GM19193 (cell line): ENCODE data around the gene JAKMIP2.

Experiments
- POLR2A ChIP-seq: IDR thresholded peaks from 4 replicates; pipeline ENCODE4 v1.6.1; 2011; ENCODE audit not compliant: insufficient read depth, insufficient read length; ENCODE audit errors: extremely low read depth

The JAKMIP2 gene

GRCh38 chr5:147666419-147666818 lies 116.1 kb downstream of the JAKMIP2 start:
- no peak for TF ChIP-seq POLR2A

GRCh38 chr5:147661541-147661940 lies 121.0 kb downstream of the JAKMIP2 start:
- TF ChIP-seq POLR2A = no peak

GRCh38 chr5:147659166-147659929 lies 123.2 kb downstream of the JAKMIP2 start:
- no peak for TF ChIP-seq POLR2A

- no peak for TF ChIP-seq POLR2A
These were observed 124.1 kb downstream of the JAKMIP2 start for GRCh38 chr5:147658293-147658932.

GRCh38 chr5:147648597-147648996 lies 133.9 kb downstream of the JAKMIP2 start:
- TF ChIP-seq POLR2A = no peak

GRCh38 chr5:147645197-147645596 lies 137.3 kb downstream of the JAKMIP2 start:
- no peak for TF ChIP-seq POLR2A

GRCh38 chr5:147644460-147644859 lies 138.1 kb downstream of the JAKMIP2 start:
- no peak for TF ChIP-seq POLR2A

- TF ChIP-seq POLR2A = no peak
These were observed 139.4 kb downstream of the JAKMIP2 start for GRCh38 chr5:147643142-147643541.

GRCh38 chr5:147642666-147643065 lies 139.9 kb downstream of the JAKMIP2 start:
- TF ChIP-seq POLR2A = no peak

GRCh38 chr5:147639321-147639720 lies 143.2 kb downstream of the JAKMIP2 start:
- TF ChIP-seq POLR2A = no peak

GRCh38 chr5:147636729-147636984 lies 145.9 kb downstream of the JAKMIP2 start:
- TF ChIP-seq POLR2A = no peak

- no peak for TF ChIP-seq POLR2A
These were observed 146.4 kb downstream of the JAKMIP2 start for GRCh38 chr5:147635882-147636728.

- TF ChIP-seq POLR2A = no peak
These were observed 149.4 kb downstream of the JAKMIP2 start for GRCh38 chr5:147633173-147633572.

GRCh38 chr5:147631428-147632003 lies 151.0 kb downstream of the JAKMIP2 start:
- TF ChIP-seq POLR2A = no peak

- TF ChIP-seq POLR2A = no peak
These were observed 153.3 kb downstream of the JAKMIP2 start for GRCh38 chr5:147629196-147629595.
